WTC11 (cell line): ENCODE results near the gene NOX5.

ENCODE experiments used
- CREM ChIP-seq: sonication (generic); formaldehyde crosslinking; IDR thresholded peaks from 2 replicates; pipeline ENCODE4 v1.8.1; 2022; ENCODE audit warnings: mild to moderate bottlenecking, missing genetic modification reagents, moderate library complexity
- FOXK1 ChIP-seq: sonication (generic); formaldehyde crosslinking; IDR thresholded peaks from 2 replicates; pipeline ENCODE4 v1.8.0; 2022; ENCODE audit warnings: mild to moderate bottlenecking, moderate library complexity, missing genetic modification reagents
- TF ChIP-seq, protein P1 (sequence below): fragments of 200-600 bp; IDR thresholded peaks from 2 replicates; pipeline ENCODE4 v1.8.0; 2022; ENCODE audit warnings: antibody characterized with exemption
- TF ChIP-seq, protein P2 (sequence below): sonication (generic); formaldehyde crosslinking; IDR thresholded peaks from 2 replicates; pipeline ENCODE4 v1.8.0; 2022; ENCODE audit warnings: mild to moderate bottlenecking, missing genetic modification reagents
- TF ChIP-seq, protein P3 (sequence below): sonication (generic); formaldehyde crosslinking; conservative IDR thresholded peaks from 2 replicates; pipeline ENCODE4 v1.8.1; 2022; ENCODE audit warnings: mild to moderate bottlenecking, missing genetic modification reagents

DNA sequence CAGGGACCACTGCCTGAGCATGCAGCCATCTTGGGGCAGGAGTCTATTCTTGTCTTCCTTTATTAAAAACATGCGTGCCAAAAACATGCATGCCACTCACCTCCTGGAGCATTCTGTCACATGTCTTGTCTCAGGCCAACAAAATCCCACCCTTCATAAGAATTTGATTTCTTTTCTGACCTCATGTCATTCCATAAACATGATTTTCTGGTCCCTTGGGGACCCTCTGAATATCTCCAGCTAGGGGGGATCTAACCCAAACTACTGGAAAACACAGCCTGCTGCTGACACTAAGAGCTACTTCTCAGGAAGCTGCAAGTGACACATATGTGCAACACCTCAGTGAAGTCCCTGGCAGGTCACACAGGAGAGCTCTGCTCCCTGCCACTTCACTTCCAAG is 26.8 kb upstream of the NOX5 start:
- TF ChIP-seq CREM (CRISPR knock-in tag) (no peak), FOXK1 (CRISPR knock-in tag) (no peak)
- TF ChIP-seq, protein P1, sequence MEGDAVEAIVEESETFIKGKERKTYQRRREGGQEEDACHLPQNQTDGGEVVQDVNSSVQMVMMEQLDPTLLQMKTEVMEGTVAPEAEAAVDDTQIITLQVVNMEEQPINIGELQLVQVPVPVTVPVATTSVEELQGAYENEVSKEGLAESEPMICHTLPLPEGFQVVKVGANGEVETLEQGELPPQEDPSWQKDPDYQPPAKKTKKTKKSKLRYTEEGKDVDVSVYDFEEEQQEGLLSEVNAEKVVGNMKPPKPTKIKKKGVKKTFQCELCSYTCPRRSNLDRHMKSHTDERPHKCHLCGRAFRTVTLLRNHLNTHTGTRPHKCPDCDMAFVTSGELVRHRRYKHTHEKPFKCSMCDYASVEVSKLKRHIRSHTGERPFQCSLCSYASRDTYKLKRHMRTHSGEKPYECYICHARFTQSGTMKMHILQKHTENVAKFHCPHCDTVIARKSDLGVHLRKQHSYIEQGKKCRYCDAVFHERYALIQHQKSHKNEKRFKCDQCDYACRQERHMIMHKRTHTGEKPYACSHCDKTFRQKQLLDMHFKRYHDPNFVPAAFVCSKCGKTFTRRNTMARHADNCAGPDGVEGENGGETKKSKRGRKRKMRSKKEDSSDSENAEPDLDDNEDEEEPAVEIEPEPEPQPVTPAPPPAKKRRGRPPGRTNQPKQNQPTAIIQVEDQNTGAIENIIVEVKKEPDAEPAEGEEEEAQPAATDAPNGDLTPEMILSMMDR: no peak
- TF ChIP-seq, protein P2, sequence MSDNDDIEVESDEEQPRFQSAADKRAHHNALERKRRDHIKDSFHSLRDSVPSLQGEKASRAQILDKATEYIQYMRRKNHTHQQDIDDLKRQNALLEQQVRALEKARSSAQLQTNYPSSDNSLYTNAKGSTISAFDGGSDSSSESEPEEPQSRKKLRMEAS (CRISPR knock-in tag): no peak
- TF ChIP-seq, protein P3, sequence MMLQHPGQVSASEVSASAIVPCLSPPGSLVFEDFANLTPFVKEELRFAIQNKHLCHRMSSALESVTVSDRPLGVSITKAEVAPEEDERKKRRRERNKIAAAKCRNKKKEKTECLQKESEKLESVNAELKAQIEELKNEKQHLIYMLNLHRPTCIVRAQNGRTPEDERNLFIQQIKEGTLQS (CRISPR knock-in tag): no peak
